ENCODE data around the gene PSEN1.

GRCh38 chr14:73260574-73260973 is 124.3 kb downstream of the PSEN1 start:
- TF ChIP-seq, protein P1, sequence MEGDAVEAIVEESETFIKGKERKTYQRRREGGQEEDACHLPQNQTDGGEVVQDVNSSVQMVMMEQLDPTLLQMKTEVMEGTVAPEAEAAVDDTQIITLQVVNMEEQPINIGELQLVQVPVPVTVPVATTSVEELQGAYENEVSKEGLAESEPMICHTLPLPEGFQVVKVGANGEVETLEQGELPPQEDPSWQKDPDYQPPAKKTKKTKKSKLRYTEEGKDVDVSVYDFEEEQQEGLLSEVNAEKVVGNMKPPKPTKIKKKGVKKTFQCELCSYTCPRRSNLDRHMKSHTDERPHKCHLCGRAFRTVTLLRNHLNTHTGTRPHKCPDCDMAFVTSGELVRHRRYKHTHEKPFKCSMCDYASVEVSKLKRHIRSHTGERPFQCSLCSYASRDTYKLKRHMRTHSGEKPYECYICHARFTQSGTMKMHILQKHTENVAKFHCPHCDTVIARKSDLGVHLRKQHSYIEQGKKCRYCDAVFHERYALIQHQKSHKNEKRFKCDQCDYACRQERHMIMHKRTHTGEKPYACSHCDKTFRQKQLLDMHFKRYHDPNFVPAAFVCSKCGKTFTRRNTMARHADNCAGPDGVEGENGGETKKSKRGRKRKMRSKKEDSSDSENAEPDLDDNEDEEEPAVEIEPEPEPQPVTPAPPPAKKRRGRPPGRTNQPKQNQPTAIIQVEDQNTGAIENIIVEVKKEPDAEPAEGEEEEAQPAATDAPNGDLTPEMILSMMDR (IDR thresholded peaks at IDR 0.05): no peak
- TF ChIP-seq POLR2A (IDR thresholded peaks at IDR 0.05): no peak
- TF ChIP-seq EP300 (IDR thresholded peaks at IDR 0.05; ENCODE audit: low read depth): no peak

Measured in transverse colon (tissue), 3 donors.